ENCODE measurements around the gene EXOC7.

- TF ChIP-seq POLR2A (IDR thresholded peaks at IDR 0.05) = no peak
- TF ChIP-seq, protein P1, sequence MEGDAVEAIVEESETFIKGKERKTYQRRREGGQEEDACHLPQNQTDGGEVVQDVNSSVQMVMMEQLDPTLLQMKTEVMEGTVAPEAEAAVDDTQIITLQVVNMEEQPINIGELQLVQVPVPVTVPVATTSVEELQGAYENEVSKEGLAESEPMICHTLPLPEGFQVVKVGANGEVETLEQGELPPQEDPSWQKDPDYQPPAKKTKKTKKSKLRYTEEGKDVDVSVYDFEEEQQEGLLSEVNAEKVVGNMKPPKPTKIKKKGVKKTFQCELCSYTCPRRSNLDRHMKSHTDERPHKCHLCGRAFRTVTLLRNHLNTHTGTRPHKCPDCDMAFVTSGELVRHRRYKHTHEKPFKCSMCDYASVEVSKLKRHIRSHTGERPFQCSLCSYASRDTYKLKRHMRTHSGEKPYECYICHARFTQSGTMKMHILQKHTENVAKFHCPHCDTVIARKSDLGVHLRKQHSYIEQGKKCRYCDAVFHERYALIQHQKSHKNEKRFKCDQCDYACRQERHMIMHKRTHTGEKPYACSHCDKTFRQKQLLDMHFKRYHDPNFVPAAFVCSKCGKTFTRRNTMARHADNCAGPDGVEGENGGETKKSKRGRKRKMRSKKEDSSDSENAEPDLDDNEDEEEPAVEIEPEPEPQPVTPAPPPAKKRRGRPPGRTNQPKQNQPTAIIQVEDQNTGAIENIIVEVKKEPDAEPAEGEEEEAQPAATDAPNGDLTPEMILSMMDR (IDR thresholded peaks at IDR 0.05) = no peak
These were observed 10.8 kb downstream of the EXOC7 start for GRCh38 chr17:76092526-76093413.
